Measurements from ENCODE around the gene GCGR. TPM values are rescaled to one million over a fixed set of nuclear protein-coding genes. Genes with fewer than 3 reads are reported as not detected.
A peak's percentile ranks its signal among the peaks of the same experiment; 100 is the strongest.

Gene GCGR
- total and polyA plus RNA-seq, 2 of the 13 experiments (the other 11 are each of a cell fraction or from before 2014, with no cell fraction given) = 0.04 to 0.13 TPM

GRCh38 chr17:81833160-81833920 is 29.4 kb downstream of the GCGR start, which contains the start of gene MCRIP1 (continued):
- peak; percentile 79 for TF ChIP-seq ZNF407 (CRISPR knock-in tag; IDR thresholded peaks at IDR 0.05; ENCODE audit: not compliant biosample characterization)
- TF ChIP-seq PITX1 (CRISPR knock-in tag; IDR thresholded peaks at IDR 0.05) = peak; percentile 39; the same call in 1 of the 2 replicates
- no peak; the same call in 1 of the 2 replicates for TF ChIP-seq ZBTB20 (CRISPR knock-in tag; IDR thresholded peaks at IDR 0.05; ENCODE audit: borderline replicate concordance, low read depth)
- peak; percentile 94; the same call in 1 of the 2 replicates for TF ChIP-seq MEIS2 (CRISPR knock-in tag; IDR thresholded peaks at IDR 0.05)
- TF ChIP-seq CREB1 (IDR thresholded peaks at IDR 0.05) = peak; percentile 76; the same call in 1 of the 2 replicates
- no peak for TF ChIP-seq CREB1 (CRISPR knock-in tag; IDR thresholded peaks at IDR 0.05)
- no peak; the same call in 1 of the 2 replicates for TF ChIP-seq E2F5 (CRISPR knock-in tag; conservative IDR thresholded peaks at IDR 0.05)
- TF ChIP-seq RNF219 (CRISPR knock-in tag; IDR thresholded peaks at IDR 0.05) = no peak
- TF ChIP-seq ELK4 (CRISPR knock-in tag; IDR thresholded peaks at IDR 0.05; ENCODE audit: borderline replicate concordance) = no peak
- TF ChIP-seq ZMYM4 (CRISPR knock-in tag; IDR thresholded peaks at IDR 0.05) = peak; percentile 73
- TF ChIP-seq TGIF2 (CRISPR knock-in tag; IDR thresholded peaks at IDR 0.05) = 0 out of 2 replicates have a peak, but pooled peaks have one; percentile 61
- no peak for TF ChIP-seq ZHX1 (CRISPR knock-in tag; IDR thresholded peaks at IDR 0.05; ENCODE audit: low read depth)

Data from HepG2 (cell line).